HepG2 (cell line): ENCODE data around the gene GPRIN1. TPM values are rescaled to one million over a fixed set of nuclear protein-coding genes. Genes with fewer than 3 reads are reported as not detected.
A peak's percentile ranks its signal among the peaks of the same experiment; 100 is the strongest.

Experiments
- CBX1 ChIP-seq: IDR thresholded peaks from one replicate; pipeline ENCODE4 v1.6.1; 2016; ENCODE audit warnings: antibody characterized with exemption, low read depth
- CREM ChIP-seq, 2 experiments: sonication (generic) in 1 of 2; formaldehyde crosslinking in 1 of 2; IDR thresholded peaks; 2 replicates each; pipeline versions ENCODE4 v1.4.0 to v1.6.1; 2016 to 2020; ENCODE audit warnings: antibody characterized with exemption in 1 of 2, mild to moderate bottlenecking in 1 of 2, missing genetic modification reagents in 1 of 2
- EED ChIP-seq: sonication (generic); formaldehyde crosslinking; IDR thresholded peaks from 2 replicates; pipeline ENCODE4 v1.5.0; 2020; ENCODE audit warnings: mild to moderate bottlenecking, missing genetic modification reagents
- ETV5 ChIP-seq: IDR thresholded peaks from 2 replicates; pipeline ENCODE4 v1.6.1; 2018; ENCODE audit warnings: missing biosample characterization, missing genetic modification reagents, inconsistent platforms, borderline replicate concordance
- HNRNPH1 ChIP-seq: fragments of 200-400 bp; formaldehyde crosslinking; optimal IDR thresholded peaks from 2 replicates; pipeline ENCODE3; 2017; ENCODE audit warnings: mild to moderate bottlenecking, low read depth, low read length
- HNRNPLL ChIP-seq: fragments of 200-400 bp; formaldehyde crosslinking; IDR thresholded peaks from 2 replicates; pipeline ENCODE4 v1.6.1; 2017; ENCODE audit warnings: mild to moderate bottlenecking, low read depth, low read length; ENCODE audit not compliant: poor library complexity, severe bottlenecking
- MEIS1 ChIP-seq: sonication (generic); formaldehyde crosslinking; IDR thresholded peaks from 2 replicates; pipeline ENCODE4 v1.9.0; 2021; ENCODE audit warnings: mild to moderate bottlenecking, missing genetic modification reagents, moderate library complexity, borderline replicate concordance
- NBN ChIP-seq: fragments of 450-650 bp; conservative IDR thresholded peaks from 2 replicates; pipeline ENCODE4 v1.6.1; 2017
- NCOA5 ChIP-seq: sonication (generic); formaldehyde crosslinking; IDR thresholded peaks from 2 replicates; pipeline ENCODE4 v1.4.0; 2020; ENCODE audit warnings: missing genetic modification reagents
- NFIB ChIP-seq: sonication (generic); formaldehyde crosslinking; IDR thresholded peaks from 2 replicates; pipeline ENCODE4 v1.9.0; 2021; ENCODE audit warnings: missing genetic modification reagents, mild to moderate bottlenecking, borderline replicate concordance
- NONO ChIP-seq, 2 experiments: fragments of 450-650 bp in 1 of 2; sonication (generic) in 1 of 2; formaldehyde crosslinking in 1 of 2; IDR thresholded peaks in 1 of 2; conservative IDR thresholded peaks in 1 of 2; 2 replicates each; pipeline versions ENCODE4 v1.6.1 to v1.8.0; 2017 to 2022; ENCODE audit warnings: mild to moderate bottlenecking in 1 of 2, missing genetic modification reagents in 1 of 2, moderate library complexity in 1 of 2
- TP53 ChIP-seq: sonication (generic); formaldehyde crosslinking; conservative IDR thresholded peaks from 2 replicates; pipeline ENCODE4 v1.4.0; 2020; ENCODE audit warnings: missing genetic modification reagents
- ZBTB4 ChIP-seq: sonication (generic); formaldehyde crosslinking; IDR thresholded peaks from 2 replicates; pipeline ENCODE4 v1.4.0; 2020; ENCODE audit warnings: missing genetic modification reagents, mild to moderate bottlenecking, borderline replicate concordance
- ZNF225 ChIP-seq: sonication (generic); formaldehyde crosslinking; IDR thresholded peaks from 2 replicates; pipeline ENCODE4 v1.4.0; 2020; ENCODE audit warnings: mild to moderate bottlenecking, missing genetic modification reagents
- ZNF280B ChIP-seq: sonication (generic); formaldehyde crosslinking; IDR thresholded peaks from 2 replicates; pipeline ENCODE4 v1.5.0; 2020; ENCODE audit warnings: missing genetic modification reagents, mild to moderate bottlenecking, borderline replicate concordance
- ZNF431 ChIP-seq: sonication (generic); formaldehyde crosslinking; IDR thresholded peaks from 2 replicates; pipeline ENCODE4 v1.9.0; 2022; ENCODE audit warnings: missing genetic modification reagents, low read depth, mild to moderate bottlenecking, borderline replicate concordance
- ZNF749 ChIP-seq: sonication (generic); formaldehyde crosslinking; IDR thresholded peaks from 2 replicates; pipeline ENCODE4 v1.8.0; 2022; ENCODE audit warnings: mild to moderate bottlenecking, missing genetic modification reagents, moderate library complexity, borderline replicate concordance
- ZNF777 ChIP-seq: sonication (generic); formaldehyde crosslinking; IDR thresholded peaks from 2 replicates; pipeline ENCODE4 v1.4.0; 2020; ENCODE audit warnings: missing genetic modification reagents
- polyA plus RNA-seq, 8 experiments: library from polyadenylated mRNA; depleted of rRNA in 3 of 8; stranded (reverse) in 7 of 8; unstranded in 1 of 8; fragments of >200 nt; fragmentation: Illumina TruSeq in 4 of 8; extraction: Trizol in 4 of 8; gene quantifications; 2 replicates each; pipeline versions ENCODE4 v1.2.1 to v1.2.3, GENCODE V29; 2011 to 2016; ENCODE audit warnings: low read depth in 4 of 8, missing spikeins in 1 of 8, mixed read lengths in 1 of 8; ENCODE audit not compliant: insufficient read depth in 1 of 8
- total RNA-seq, 5 experiments: library from RNA; depleted of rRNA; stranded (reverse); fragments of >200 nt; fragmentation: Illumina TruSeq; extraction: Trizol; gene quantifications; 2 replicates each; pipeline ENCODE4 v1.2.3, GENCODE V29; 2016; ENCODE audit warnings: low read depth in 1 of 5
- TF ChIP-seq, protein P1 (sequence below): sonication (generic); formaldehyde crosslinking; IDR thresholded peaks from 2 replicates; pipeline ENCODE4 v1.4.0; 2020; ENCODE audit warnings: missing genetic modification reagents

GPRIN1 gene
- total and polyA plus RNA-seq, 2 of the 13 experiments (the other 11 are each of a cell fraction or from before 2014, with no cell fraction given) = 0.32 to 2.0 TPM

GRCh38 chr5:176611435-176611834 is 1.5 kb upstream of the GPRIN1 start (continued):
- TF ChIP-seq NFIB (CRISPR knock-in tag) (no peak), EED (CRISPR knock-in tag) (no peak), HNRNPLL (no peak), NONO (IDR thresholded peaks at IDR 0.05) (no peak), NONO (CRISPR knock-in tag; conservative IDR thresholded peaks at IDR 0.05) (no peak), NCOA5 (CRISPR knock-in tag) (no peak), ZNF749 (CRISPR knock-in tag) (0 out of 2 replicates have a peak, but pooled peaks have one; percentile 58), ZNF225 (CRISPR knock-in tag) (no peak), ZNF431 (CRISPR knock-in tag) (no peak), ZNF280B (CRISPR knock-in tag) (no peak), CBX1 (no peak), NBN (no peak), MEIS1 (no peak), HNRNPH1 (no peak), ZBTB4 (CRISPR knock-in tag) (no peak), ETV5 (CRISPR knock-in tag) (peak; percentile 90; the same call in 1 of the 2 replicates), CREM (IDR thresholded peaks at IDR 0.05) (no peak), CREM (CRISPR knock-in tag; IDR thresholded peaks at IDR 0.05) (no peak), TP53 (CRISPR knock-in tag) (0 out of 2 replicates have a peak, but pooled peaks have one; percentile 28), ZNF777 (CRISPR knock-in tag) (no peak)
- TF ChIP-seq, protein P1, sequence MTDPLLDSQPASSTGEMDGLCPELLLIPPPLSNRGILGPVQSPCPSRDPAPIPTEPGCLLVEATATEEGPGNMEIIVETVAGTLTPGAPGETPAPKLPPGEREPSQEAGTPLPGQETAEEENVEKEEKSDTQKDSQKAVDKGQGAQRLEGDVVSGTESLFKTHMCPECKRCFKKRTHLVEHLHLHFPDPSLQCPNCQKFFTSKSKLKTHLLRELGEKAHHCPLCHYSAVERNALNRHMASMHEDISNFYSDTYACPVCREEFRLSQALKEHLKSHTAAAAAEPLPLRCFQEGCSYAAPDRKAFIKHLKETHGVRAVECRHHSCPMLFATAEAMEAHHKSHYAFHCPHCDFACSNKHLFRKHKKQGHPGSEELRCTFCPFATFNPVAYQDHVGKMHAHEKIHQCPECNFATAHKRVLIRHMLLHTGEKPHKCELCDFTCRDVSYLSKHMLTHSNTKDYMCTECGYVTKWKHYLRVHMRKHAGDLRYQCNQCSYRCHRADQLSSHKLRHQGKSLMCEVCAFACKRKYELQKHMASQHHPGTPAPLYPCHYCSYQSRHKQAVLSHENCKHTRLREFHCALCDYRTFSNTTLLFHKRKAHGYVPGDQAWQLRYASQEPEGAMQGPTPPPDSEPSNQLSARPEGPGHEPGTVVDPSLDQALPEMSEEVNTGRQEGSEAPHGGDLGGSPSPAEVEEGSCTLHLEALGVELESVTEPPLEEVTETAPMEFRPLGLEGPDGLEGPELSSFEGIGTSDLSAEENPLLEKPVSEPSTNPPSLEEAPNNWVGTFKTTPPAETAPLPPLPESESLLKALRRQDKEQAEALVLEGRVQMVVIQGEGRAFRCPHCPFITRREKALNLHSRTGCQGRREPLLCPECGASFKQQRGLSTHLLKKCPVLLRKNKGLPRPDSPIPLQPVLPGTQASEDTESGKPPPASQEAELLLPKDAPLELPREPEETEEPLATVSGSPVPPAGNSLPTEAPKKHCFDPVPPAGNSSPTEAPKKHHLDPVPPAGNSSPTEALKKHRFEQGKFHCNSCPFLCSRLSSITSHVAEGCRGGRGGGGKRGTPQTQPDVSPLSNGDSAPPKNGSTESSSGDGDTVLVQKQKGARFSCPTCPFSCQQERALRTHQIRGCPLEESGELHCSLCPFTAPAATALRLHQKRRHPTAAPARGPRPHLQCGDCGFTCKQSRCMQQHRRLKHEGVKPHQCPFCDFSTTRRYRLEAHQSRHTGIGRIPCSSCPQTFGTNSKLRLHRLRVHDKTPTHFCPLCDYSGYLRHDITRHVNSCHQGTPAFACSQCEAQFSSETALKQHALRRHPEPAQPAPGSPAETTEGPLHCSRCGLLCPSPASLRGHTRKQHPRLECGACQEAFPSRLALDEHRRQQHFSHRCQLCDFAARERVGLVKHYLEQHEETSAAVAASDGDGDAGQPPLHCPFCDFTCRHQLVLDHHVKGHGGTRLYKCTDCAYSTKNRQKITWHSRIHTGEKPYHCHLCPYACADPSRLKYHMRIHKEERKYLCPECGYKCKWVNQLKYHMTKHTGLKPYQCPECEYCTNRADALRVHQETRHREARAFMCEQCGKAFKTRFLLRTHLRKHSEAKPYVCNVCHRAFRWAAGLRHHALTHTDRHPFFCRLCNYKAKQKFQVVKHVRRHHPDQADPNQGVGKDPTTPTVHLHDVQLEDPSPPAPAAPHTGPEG (CRISPR knock-in tag) = 0 out of 2 replicates have a peak, but pooled peaks have one; percentile 52
